Measurements from ENCODE around the gene DSEL.

DSEL gene

DNA sequence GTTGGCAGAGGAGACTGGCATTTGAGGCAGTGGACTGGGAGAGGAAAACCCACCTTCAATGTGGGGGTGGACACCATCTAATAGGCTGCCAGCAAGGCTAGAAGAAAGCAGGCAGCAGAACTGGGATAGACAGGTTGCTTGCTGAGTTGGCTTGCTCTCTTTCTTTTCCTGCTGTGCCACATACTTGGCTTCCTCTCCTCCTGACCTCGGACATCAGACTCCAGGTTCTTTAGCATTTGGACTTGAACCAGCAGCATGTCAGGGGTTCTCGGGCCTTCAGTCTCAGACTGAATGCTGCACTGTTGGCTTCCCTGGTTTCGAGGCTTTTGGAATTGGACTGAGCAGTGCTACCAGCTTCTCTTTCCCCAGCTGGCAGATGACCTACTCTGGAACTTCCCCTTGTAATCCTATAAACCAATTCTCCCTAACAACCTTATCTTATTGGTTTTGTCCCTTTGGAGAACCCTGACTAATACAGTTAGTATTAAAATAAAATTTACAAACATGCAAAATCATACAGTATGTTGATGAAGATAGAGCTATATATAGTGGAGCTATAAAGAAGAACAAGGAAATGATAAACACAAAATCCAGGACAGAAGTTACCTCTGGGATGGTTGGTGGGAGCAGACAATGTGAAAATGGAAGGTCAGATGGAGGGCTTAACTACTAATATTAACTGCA, 15.9 kb downstream of the DSEL start:
- DNase-seq (ENCODE audit: low read depth in 2 of 2), result no peak

DNA sequence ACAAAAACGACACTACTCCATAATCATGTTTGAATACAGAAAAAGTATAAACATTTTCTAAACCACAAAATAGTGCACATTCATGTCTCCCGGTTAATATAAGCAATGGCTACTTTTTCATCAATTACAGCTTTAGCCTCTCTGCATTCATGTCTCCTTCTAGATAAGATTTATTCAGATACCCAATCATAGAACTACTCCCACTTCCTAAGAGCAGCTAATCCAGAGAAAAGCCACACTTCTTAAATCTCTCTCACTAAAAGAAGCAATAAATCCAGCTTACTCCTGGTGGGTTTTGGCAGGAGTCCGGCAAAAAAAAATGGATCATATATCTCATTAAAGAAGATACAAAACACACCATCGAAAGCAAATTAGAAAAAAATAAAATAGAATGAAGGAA, 20.1 kb downstream of the DSEL start:
- DNase-seq (ENCODE audit: low read depth in 2 of 2), result no peak

GRCh38 chr18:67486534-67486933, 30.0 kb downstream of the DSEL start:
- no peak for DNase-seq (ENCODE audit: low read depth in 2 of 2)

DNA sequence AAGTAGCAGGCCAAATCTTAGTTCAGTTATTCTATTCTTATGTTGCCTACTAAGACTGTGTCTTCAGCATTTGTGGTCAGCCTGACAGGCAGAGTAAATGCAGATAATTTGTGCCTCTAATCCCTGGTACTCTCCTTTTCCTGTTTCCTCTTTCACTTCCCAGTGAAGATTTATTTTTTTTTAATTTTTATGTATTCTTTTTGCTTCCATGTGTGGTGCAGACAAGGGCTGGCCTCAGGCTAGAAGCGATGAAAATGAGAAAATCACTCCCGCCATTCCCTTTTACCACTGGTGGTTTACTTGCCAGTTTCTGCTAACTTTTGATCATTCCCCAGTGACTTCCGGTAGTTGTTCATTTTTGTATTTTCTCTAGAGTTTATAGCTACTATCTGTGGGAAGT, 30.9 kb downstream of the DSEL start:
- no peak for DNase-seq (ENCODE audit: low read depth in 2 of 2)

GRCh38 chr18:67484458-67484857, 32.1 kb downstream of the DSEL start:
- DNase-seq (ENCODE audit: low read depth in 2 of 2), result no peak

DNA sequence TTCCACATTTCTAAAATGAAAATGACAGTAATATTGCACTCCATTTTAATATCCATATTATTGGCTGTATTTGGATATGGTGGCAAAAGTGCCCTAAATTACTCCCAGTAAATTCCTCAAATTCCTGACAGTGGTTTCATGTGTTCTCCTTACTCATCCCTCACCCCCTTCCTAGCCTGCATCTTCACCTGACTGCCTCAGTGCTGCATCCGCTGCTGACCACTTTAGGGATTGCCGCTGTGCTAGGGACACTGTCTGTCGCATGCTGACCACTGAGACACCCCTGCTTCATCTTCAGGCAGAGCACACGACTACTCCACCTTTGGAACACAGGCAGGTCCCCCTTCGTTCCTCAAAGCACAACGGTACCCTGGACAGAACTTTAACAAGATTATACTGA, 32.6 kb downstream of the DSEL start:
- no peak for DNase-seq (ENCODE audit: low read depth in 2 of 2)

GRCh38 chr18:67483237-67483636, 33.3 kb downstream of the DSEL start:
- no peak for DNase-seq (ENCODE audit: low read depth in 2 of 2)

GRCh38 chr18:67478249-67478648, 38.3 kb downstream of the DSEL start:
- DNase-seq (ENCODE audit: low read depth in 2 of 2), result no peak

GRCh38 chr18:67477522-67477921, 39.0 kb downstream of the DSEL start:
- DNase-seq (ENCODE audit: low read depth in 2 of 2), result no peak

- DNase-seq (ENCODE audit: low read depth in 2 of 2), result no peak
Measured at GRCh38 chr18:67476585-67476984, 39.9 kb downstream of the DSEL start.

- no peak for DNase-seq (ENCODE audit: low read depth in 2 of 2)
Measured at GRCh38 chr18:67475673-67476072, 40.8 kb downstream of the DSEL start.

DNA sequence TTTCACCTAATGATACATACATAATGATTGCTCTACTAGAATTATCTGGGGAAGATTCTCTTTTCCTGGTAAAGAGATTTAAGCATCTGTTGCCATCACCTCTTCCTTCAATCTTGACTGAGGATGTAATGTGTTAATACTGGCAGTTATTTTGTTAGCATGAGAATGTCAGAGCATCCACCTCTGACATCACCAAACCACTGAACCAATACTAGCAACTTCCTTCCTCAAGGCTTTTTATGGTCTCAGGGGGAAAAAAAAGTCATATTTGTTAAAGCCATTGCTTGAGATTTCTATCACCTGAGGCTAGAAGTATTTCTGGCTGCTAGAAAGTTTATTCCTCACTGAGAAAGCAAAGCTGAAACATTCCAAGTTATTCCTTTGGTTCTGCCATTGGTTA, 48.5 kb downstream of the DSEL start:
- DNase-seq (ENCODE audit: low read depth in 2 of 2), result no peak

- DNase-seq (ENCODE audit: low read depth in 2 of 2), result no peak
Measured at GRCh38 chr18:67467188-67467587, 49.3 kb downstream of the DSEL start.

GRCh38 chr18:67464499-67464898, 52.0 kb downstream of the DSEL start:
- no peak for DNase-seq (ENCODE audit: low read depth in 2 of 2)

DNA sequence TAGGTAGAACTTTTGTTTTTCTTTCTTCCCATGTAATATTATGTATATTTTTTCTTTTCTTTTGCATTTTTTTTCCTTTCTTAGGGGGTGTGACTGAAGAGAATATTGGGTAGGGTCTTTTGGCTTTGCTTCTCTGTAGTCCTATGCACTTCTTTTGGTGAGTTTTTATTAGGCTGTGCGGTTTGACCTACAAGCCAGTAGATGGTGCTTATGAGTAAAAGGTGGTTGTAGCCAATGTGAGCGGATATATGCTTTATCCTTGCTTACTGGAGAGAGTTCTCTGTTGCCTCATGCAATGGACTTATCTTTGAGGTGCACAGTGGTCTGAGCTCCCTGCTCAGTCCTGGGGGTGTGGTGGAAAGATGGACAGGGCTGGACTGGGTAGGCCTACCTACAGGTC, 52.7 kb downstream of the DSEL start:
- DNase-seq (ENCODE audit: low read depth in 2 of 2), result no peak

DNA sequence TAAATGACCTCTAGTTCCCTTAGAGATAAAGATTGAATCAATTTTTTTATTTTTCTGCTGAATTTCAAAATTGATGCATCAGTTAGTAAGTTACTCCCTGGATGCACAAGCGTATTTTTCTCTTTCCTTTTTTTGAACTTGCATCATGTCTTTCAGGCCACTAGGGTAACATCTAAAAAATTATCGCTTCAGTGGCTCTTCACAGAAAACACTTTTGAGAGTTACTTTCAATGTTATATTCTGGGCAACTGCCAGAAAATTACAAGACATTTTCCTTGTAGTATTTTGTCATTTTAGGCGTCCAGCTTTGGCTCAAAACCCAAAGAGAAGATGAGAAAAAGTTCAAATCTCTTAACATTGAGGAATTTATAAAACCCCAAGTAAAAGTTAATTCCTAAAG, 59.8 kb downstream of the DSEL start:
- DNase-seq (ENCODE audit: low read depth in 2 of 2), result no peak

All from stimulated activated CD4-positive, alpha-beta T cell treated with anti-CD3 and anti-CD28 coated beads, Interleukin-12 subunit alpha, Interleukin-12 subunit beta, amount 100 ng/mL, for 24 hours (primary cell).